Measurements from ENCODE around the gene ARHGEF4.

ARHGEF4 gene

DNA sequence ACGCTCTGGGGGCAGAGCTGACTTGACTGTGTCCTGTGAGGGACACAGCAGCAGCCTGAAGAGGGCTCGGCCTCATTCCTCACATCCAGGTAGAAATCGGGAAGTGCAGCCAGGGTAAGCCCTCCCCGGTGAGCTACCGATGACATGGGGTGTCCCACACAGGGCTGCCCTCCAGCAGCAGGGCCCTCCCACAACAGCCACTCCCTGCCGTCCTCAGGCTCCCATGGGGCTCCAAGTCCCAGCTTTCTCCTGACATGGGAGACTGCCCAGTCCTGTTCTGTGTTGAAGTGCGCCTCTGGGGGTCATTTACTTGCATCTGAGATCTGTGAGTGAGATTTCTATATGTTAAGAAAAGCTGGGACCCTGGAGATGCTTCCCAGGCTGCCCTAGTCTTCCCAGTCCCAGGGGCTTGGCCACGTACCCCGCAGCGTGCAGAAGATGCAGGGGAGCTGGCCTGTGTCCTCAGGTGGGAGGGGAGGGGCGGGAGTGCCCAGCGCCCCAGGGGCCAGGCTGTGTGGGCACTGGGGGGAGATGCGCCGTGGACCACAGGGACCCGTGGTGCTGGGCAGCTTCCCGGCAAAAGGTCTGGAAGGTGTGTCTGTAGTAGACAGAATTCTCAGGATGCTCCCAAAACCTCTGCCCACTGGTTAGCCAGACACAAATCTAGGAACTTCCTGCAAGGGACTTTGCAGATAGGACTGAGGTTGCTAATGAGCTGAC lies 168.7 kb downstream of the ARHGEF4 start:
- Mint-ChIP-seq H3K4me3 (no peak overlapping the region), H3K36me3 (no peaks in the 10 kb centered on the region), H3K27me3 (peaks cover 6% of the 10 kb centered on the region), H3K27ac (no peak overlapping the region), H3K9me3 (peaks cover 3% of the 10 kb centered on the region), H3K4me1 (no peaks in the 10 kb centered on the region)
- ATAC-seq (ENCODE audit: low read depth): no peak
- no peak for DNase-seq (ENCODE audit: low spot score in 2 of 2)

DNA sequence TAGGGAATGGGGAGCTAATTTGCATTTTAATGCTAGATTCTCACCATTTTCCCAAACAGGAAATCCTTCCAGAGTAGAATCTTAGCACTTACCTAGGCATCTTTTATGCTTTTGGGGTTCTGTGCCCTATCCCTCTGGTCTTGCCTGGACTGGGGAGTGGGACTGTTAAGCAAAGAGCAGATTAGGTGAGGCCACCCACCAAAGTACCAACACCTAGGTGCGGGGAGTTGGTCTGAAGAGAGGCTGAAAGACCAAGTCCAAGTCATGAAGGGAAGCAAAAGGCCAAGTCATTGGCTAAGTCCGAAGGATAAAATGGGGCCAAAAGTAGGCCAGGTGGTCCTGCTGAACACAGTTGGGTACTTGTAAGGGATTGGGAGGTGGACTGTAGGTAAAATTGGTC lies 169.8 kb downstream of the ARHGEF4 start:
- ATAC-seq (ENCODE audit: low read depth) (no peak), DNase-seq (ENCODE audit: low spot score in 2 of 2) (no peak)
- Mint-ChIP-seq H3K9me3 (peaks cover 3% of the 10 kb centered on the region), H3K36me3 (no peaks in the 10 kb centered on the region), H3K27ac (no peak overlapping the region), H3K4me1 (no peaks in the 10 kb centered on the region), H3K4me3 (no peak overlapping the region), H3K27me3 (peaks cover 10% of the 10 kb centered on the region)

GRCh38 chr2:131008967-131009366 lies 172.3 kb downstream of the ARHGEF4 start:
- H3K36me3 Mint-ChIP-seq: no peaks in the 10 kb centered on the region
- peaks cover 3% of the 10 kb centered on the region for H3K9me3 Mint-ChIP-seq
- H3K27me3 Mint-ChIP-seq: peaks cover 17% of the 10 kb centered on the region
- no peak overlapping the region for H3K4me3 Mint-ChIP-seq
- H3K4me1 Mint-ChIP-seq: no peaks in the 10 kb centered on the region
- DNase-seq (ENCODE audit: low spot score in 2 of 2) (no peak), ATAC-seq (ENCODE audit: low read depth) (no peak)
- H3K27ac Mint-ChIP-seq: no peak overlapping the region

GRCh38 chr2:131009713-131010475 lies 173.2 kb downstream of the ARHGEF4 start:
- no peak overlapping the region for H3K4me3 Mint-ChIP-seq
- ATAC-seq (ENCODE audit: low read depth): no peak

DNA sequence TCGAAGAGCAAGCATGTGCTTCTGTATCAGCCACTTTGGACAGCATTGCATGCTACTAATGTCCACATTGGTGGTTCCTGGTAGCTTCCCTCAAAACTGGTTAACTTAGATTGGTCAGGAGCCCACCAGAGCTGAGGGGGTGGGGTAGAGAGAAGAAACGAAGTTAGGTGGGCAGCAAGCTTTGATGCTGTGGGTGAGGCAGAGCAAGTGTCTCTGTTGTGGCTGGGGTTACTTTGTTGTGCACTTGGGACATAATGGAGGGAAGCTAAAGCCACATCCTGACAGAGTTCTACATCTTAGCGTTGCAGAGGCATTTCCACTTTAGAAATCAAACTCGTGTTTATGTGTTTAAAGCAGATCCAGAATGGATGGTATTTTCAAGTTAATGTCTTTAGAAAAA lies 173.9 kb downstream of the ARHGEF4 start:
- H3K27ac Mint-ChIP-seq: no peak overlapping the region

More at GRCh38 chr2:131009713-131010475, 173.2 kb downstream of the ARHGEF4 start:
- no peak for DNase-seq (ENCODE audit: low spot score in 2 of 2)
- Mint-ChIP-seq H3K27me3 (peaks cover 19% of the 10 kb centered on the region), H3K4me1 (no peaks in the 10 kb centered on the region), H3K27ac (no peak overlapping the region), H3K9me3 (peaks cover 3% of the 10 kb centered on the region), H3K36me3 (no peaks in the 10 kb centered on the region)

GRCh38 chr2:131011486-131011885 lies 174.8 kb downstream of the ARHGEF4 start:
- no peaks in the 10 kb centered on the region for H3K4me1 Mint-ChIP-seq
- ATAC-seq (ENCODE audit: low read depth) (no peak), DNase-seq (ENCODE audit: low spot score in 2 of 2) (no peak)
- no peaks in the 10 kb centered on the region for H3K36me3 Mint-ChIP-seq
- peaks cover 3% of the 10 kb centered on the region for H3K9me3 Mint-ChIP-seq
- no peak overlapping the region for H3K27ac Mint-ChIP-seq
- H3K27me3 Mint-ChIP-seq: peaks cover 20% of the 10 kb centered on the region
- H3K4me3 Mint-ChIP-seq: no peak overlapping the region

More for the DNA sequence above, 173.9 kb downstream of the ARHGEF4 start:
- DNase-seq (ENCODE audit: low spot score in 2 of 2) (no peak), ATAC-seq (ENCODE audit: low read depth) (no peak)
- Mint-ChIP-seq H3K9me3 (peaks cover 3% of the 10 kb centered on the region), H3K36me3 (no peaks in the 10 kb centered on the region), H3K27me3 (peaks cover 17% of the 10 kb centered on the region), H3K4me1 (no peaks in the 10 kb centered on the region), H3K4me3 (no peak overlapping the region)

- H3K9me3 Mint-ChIP-seq: peaks cover 1% of the 10 kb centered on the region
- no peak for DNase-seq (ENCODE audit: low spot score in 2 of 2)
- no peak overlapping the region for H3K4me3 Mint-ChIP-seq
- H3K27ac Mint-ChIP-seq: no peak overlapping the region
- H3K4me1 Mint-ChIP-seq: no peaks in the 10 kb centered on the region
- no peak for ATAC-seq (ENCODE audit: low read depth)
- H3K36me3 Mint-ChIP-seq: no peaks in the 10 kb centered on the region
- H3K27me3 Mint-ChIP-seq: peaks cover 20% of the 10 kb centered on the region
These were observed 177.4 kb downstream of the ARHGEF4 start for GRCh38 chr2:131014141-131014540.

DNA sequence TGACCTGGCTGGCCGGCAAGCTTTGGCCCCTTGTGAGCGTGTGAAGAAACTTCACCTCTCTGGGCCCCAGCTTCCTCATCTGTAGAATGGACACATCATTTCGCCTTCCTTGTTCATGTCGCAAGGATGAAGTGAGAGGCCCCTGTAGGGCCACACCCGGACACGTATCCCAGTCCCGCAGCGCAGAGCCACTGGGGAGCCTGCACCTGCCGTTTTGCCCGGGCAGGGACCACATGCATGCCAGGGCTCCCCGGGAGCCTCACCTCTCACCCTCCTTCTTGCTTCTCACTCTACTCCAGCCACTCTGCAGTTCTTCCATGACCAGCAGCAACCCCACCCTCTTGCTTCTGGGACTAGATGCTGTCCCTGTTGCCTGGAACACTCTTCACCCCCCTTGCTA lies 179.1 kb downstream of the ARHGEF4 start:
- Mint-ChIP-seq H3K27me3 (peaks cover 18% of the 10 kb centered on the region), H3K4me3 (no peak overlapping the region), H3K9me3 (no peaks in the 10 kb centered on the region), H3K36me3 (no peaks in the 10 kb centered on the region), H3K4me1 (no peaks in the 10 kb centered on the region), H3K27ac (no peak overlapping the region)
- ATAC-seq (ENCODE audit: low read depth) (no peak), DNase-seq (ENCODE audit: low spot score in 2 of 2) (no peak)

DNA sequence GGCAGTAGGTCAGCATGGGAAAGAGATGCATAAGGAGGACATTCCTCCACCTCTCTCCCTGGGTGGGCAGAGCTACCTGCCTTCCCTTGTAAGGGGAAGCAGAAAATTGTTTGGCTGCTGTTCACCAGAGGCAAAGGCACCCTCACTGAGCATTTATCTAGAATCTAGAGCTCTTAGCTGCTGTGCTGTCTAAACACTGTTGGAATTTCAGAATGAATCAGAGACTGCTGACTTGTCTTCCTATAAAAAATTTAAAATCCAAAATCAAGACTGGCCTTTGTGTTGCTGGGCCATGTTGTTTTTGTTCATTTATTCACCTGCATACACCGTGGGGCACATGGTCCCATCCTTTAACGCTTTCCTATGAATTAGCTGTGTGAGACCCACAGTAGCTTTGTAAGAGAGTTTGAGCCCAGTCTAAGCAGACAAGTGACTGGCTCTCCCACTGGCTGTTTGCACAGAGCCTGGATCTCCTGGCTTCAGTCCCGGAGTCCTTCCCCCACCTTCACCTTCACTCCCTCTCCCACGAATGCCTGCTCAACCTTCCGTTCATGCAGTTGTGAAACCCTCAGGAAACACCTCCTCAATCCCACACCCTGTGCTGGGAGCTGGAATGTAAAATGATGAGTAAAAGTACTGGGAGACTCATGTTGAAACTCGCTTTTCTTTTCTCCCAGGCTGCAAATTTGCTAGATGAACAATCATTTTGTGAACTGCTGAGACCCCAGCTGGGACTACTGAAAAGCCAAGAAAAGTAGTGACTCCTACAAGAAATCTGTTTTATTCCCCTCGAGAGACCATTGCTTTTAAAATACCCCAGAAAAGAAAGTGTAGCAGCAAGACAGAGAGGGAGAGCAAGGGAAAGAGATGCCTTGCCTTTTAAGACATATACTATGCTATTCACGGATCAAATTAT lies 180.4 kb downstream of the ARHGEF4 start:
- no peak for DNase-seq (ENCODE audit: low spot score in 2 of 2)
- H3K9me3 Mint-ChIP-seq: peaks cover 1% of the 10 kb centered on the region
- H3K27ac Mint-ChIP-seq: no peak overlapping the region

DNA sequence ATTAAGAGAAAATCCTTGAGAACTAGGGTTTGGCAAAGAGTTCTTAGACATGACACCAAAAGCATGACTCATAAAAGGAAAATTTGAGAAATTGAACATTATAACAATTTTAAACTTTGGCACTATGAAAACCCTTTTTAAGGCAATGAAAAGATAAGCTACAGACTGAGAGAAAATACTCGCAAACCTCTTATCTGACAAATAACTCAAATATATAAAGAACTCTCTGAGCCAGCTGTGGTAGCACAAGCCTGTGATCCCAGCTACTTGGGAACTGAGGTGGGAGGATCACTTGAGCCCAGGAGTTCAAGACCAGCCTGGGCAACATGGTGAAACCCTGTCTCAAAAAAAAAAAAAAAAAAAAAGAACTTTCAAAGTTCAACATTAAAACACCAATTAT lies 186.0 kb downstream of the ARHGEF4 start:
- no peak overlapping the region for H3K27ac Mint-ChIP-seq
- no peak overlapping the region for H3K4me3 Mint-ChIP-seq
- H3K36me3 Mint-ChIP-seq: no peaks in the 10 kb centered on the region
- no peaks in the 10 kb centered on the region for H3K4me1 Mint-ChIP-seq
- peaks cover 5% of the 10 kb centered on the region for H3K27me3 Mint-ChIP-seq
- ATAC-seq (ENCODE audit: low read depth) (no peak), DNase-seq (ENCODE audit: low spot score in 2 of 2) (no peak)
- H3K9me3 Mint-ChIP-seq: peaks cover 3% of the 10 kb centered on the region

More for the DNA sequence above, 180.4 kb downstream of the ARHGEF4 start:
- Mint-ChIP-seq H3K36me3 (no peaks in the 10 kb centered on the region), H3K27me3 (peaks cover 10% of the 10 kb centered on the region), H3K4me1 (no peaks in the 10 kb centered on the region), H3K4me3 (no peak overlapping the region)
- ATAC-seq (ENCODE audit: low read depth): no peak

- ATAC-seq (ENCODE audit: low read depth) (no peak), DNase-seq (ENCODE audit: low spot score in 2 of 2) (no peak)
- Mint-ChIP-seq H3K4me1 (no peaks in the 10 kb centered on the region), H3K27me3 (peaks cover 8% of the 10 kb centered on the region), H3K27ac (no peak overlapping the region), H3K4me3 (no peak overlapping the region), H3K9me3 (peaks cover 3% of the 10 kb centered on the region), H3K36me3 (no peaks in the 10 kb centered on the region)
These were observed 187.0 kb downstream of the ARHGEF4 start for GRCh38 chr2:131023758-131024157.

GRCh38 chr2:131026919-131027318 lies 190.2 kb downstream of the ARHGEF4 start:
- no peaks in the 10 kb centered on the region for H3K4me1 Mint-ChIP-seq
- H3K27me3 Mint-ChIP-seq: peaks cover 6% of the 10 kb centered on the region
- DNase-seq (ENCODE audit: low spot score in 2 of 2) (no peak), ATAC-seq (ENCODE audit: low read depth) (no peak)
- H3K27ac Mint-ChIP-seq: no peak overlapping the region
- H3K9me3 Mint-ChIP-seq: peaks cover 1% of the 10 kb centered on the region
- H3K36me3 Mint-ChIP-seq: no peaks in the 10 kb centered on the region
- no peak overlapping the region for H3K4me3 Mint-ChIP-seq

GRCh38 chr2:131027566-131028528 lies 191.1 kb downstream of the ARHGEF4 start:
- Mint-ChIP-seq H3K27me3 (peaks cover 8% of the 10 kb centered on the region), H3K4me3 (no peak overlapping the region), H3K36me3 (no peaks in the 10 kb centered on the region), H3K4me1 (no peaks in the 10 kb centered on the region), H3K27ac (no peak overlapping the region), H3K9me3 (peaks cover 1% of the 10 kb centered on the region)
- ATAC-seq (ENCODE audit: low read depth) (no peak), DNase-seq (ENCODE audit: low spot score in 2 of 2) (peak in 1 of 2 donors; percentile 8)

Data from memory B cell (primary cell).